Measurements from ENCODE around the gene SELP.

The SELP gene

DNA sequence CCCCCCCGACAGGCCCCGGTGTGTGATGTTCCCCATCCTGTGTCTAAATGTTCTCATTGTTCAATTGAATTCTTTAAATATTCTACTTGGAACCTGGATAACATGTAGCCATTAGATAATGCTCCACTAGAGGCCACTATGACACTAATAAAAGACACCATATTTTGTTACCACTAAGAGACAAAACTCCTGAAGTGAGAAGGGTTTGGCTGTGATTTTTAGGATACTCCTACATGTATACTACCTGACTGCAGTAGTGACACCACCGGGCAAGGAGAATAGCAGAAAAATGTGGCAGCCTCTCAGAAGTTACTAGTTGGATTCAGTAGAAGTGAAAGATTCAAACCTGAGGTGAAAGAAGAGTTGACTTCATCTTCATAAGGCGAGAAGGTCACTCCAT, 79.6 kb downstream of the SELP start:
- Histone ChIP-seq H3K27ac (no peak overlapping the region), H4K20me1 (no peaks in the 10 kb centered on the region), H3K4me1 (no peaks in the 10 kb centered on the region), H3K4me2 (no peak overlapping the region), H3K36me3 (no peaks in the 10 kb centered on the region), H3K9me3 (replicated peaks in 1 of 11) (no peaks in the 10 kb centered on the region), H3K4me3 (no peak overlapping the region), H3K27me3 (no peaks in the 10 kb centered on the region), H3K9ac (no peak overlapping the region)
- no peak for TF ChIP-seq Cebpa-rat (IDR thresholded peaks at IDR 0.05)

DNA sequence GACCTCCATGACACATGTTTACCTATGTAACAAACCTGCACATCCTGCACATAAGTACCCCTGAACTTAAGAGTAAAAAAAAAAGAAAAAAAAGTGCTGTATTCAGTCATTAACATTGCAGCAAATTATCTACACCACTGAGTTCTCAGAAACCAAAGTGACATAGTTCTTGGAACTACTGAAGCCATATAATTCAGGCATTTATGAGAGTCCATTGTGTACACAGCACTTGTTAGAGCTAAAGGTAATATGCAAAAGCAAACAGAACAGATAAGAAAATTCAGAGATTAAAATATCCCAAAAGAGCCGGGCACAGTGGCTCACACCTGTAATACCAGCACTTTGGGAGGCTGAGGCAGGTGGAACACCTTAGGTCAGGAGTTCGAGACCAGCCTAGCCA, 81.6 kb downstream of the SELP start:
- no peaks in the 10 kb centered on the region for H3K27me3 ChIP-seq
- no peak overlapping the region for H3K27ac ChIP-seq
- no peak overlapping the region for H3K4me2 ChIP-seq
- H4K20me1 ChIP-seq, result no peaks in the 10 kb centered on the region
- no peak overlapping the region for H3K4me3 ChIP-seq
- TF ChIP-seq Cebpa-rat (IDR thresholded peaks at IDR 0.05), result no peak
- H3K4me1 ChIP-seq, result no peaks in the 10 kb centered on the region
- no peaks in the 10 kb centered on the region for H3K36me3 ChIP-seq
- no peak overlapping the region for H3K9ac ChIP-seq
- H3K9me3 ChIP-seq (replicated peaks in 1 of 11), result no peaks in the 10 kb centered on the region

DNA sequence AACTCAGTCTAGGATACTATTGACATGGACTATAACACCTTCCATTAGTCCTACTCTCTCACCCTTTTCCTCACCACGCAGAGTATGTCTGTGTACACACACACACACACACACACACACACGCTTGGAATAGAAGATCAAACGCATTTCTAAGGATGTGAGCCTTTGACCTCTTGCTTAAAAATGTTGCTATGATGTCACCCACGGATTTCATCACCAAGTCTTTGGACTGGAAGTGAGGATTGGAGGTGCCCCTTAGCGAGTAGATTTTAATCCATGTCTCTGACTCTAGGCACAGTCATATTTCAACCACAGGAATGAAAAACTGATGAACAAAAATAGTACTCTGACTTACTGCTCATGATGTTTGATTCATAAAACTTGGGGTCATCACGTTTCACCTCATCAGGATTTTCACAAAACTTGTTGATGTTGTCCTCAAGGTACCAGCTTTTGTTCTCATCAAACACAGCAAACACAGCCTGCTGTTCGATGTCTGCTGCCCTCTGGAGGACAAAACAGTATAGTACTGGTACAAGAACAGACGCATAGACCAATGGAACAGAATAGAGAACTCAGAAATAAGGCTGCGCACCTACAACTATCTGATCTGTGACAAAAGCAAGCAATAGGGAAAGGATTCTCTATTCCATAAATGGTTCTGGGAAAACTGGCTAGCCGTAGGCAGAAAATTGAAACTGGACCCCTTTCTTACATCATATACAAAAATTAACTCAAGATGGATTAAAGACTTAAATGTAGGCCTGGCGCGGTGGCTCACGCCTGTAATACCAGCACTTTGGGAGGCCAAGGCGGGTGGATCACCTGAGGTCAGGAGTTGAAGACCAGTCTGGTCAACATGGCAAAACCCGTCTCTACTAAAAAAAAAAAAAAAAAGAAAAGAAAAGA, 83.6 kb downstream of the SELP start:
- Histone ChIP-seq H4K20me1 (no peaks in the 10 kb centered on the region), H3K27me3 (no peaks in the 10 kb centered on the region), H3K27ac (no peak overlapping the region), H3K4me3 (no peak overlapping the region), H3K36me3 (no peaks in the 10 kb centered on the region), H3K9ac (no peak overlapping the region), H3K9me3 (replicated peaks in 1 of 11) (no peaks in the 10 kb centered on the region), H3K4me2 (no peak overlapping the region), H3K4me1 (no peaks in the 10 kb centered on the region)
- TF ChIP-seq Cebpa-rat (IDR thresholded peaks at IDR 0.05), result no peak

DNA sequence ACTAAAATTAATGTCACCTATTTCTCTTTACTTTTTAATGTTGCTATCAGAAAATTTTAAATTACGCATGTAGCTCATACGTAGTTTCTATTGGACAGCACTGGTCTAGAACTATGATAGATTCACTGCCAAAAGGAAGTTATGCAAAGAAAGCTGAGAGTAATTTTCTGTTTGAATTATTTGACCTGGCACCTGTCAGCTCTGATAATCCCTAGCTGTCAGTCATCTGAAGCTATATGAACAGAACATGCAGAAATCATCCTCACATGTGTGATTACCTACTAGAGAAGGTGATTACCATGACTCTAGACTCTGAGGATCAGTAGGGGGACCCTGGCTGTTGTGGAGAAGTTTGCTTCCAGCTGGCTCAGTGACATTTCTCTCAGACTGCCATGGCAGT, 84.5 kb downstream of the SELP start:
- H3K27ac ChIP-seq, result no peak overlapping the region
- H3K9ac ChIP-seq, result no peak overlapping the region
- H3K36me3 ChIP-seq, result no peaks in the 10 kb centered on the region
- TF ChIP-seq Cebpa-rat (IDR thresholded peaks at IDR 0.05), result no peak
- no peaks in the 10 kb centered on the region for H4K20me1 ChIP-seq
- no peaks in the 10 kb centered on the region for H3K4me1 ChIP-seq
- no peaks in the 10 kb centered on the region for H3K9me3 ChIP-seq (replicated peaks in 1 of 11)
- no peak overlapping the region for H3K4me3 ChIP-seq
- no peaks in the 10 kb centered on the region for H3K27me3 ChIP-seq
- H3K4me2 ChIP-seq, result no peak overlapping the region

DNA sequence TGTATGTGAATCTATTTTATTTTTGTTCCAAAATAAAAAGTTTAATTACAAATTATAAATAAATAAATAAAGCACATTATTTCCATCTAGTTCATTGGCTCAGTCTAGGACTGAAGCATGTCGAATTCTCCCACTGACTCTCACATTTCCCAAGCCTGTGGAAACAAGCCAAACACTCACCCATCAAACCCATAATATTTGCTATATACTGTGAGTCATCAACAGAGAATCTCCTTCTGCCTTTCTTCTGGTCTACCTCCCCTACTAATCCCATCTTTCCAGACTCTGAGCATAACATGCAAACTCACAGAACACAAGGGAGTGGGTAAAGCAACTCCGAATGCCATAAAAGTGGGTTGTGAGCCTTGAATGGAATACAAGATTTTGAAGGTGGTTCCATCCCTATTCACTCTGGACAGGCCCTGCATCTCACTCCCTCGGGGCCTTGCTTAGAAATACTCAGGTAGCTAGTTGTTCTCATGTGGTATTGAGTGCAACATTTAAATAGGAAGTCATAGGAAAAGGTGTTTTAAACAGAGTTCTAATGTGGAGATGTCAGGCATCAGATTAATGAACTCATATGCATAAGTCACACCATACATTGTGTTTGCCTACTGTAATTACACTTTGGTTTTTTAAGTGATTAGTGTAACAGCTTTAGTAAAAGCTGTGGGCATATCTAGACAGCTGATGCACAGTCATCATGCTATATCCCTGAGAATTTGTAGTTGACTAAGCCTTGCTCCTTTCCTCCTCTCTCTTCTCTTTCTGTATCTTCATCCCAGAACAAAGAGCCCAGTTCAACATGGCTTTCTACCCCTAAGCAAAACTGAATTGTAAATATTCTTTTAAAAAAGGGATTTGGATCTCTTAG, 90.7 kb downstream of the SELP start:
- TF ChIP-seq Cebpa-rat (IDR thresholded peaks at IDR 0.05), result no peak
- H3K27ac ChIP-seq, result no peak overlapping the region
- H3K9ac ChIP-seq, result no peak overlapping the region
- H3K36me3 ChIP-seq, result no peaks in the 10 kb centered on the region
- no peaks in the 10 kb centered on the region for H4K20me1 ChIP-seq
- no peaks in the 10 kb centered on the region for H3K9me3 ChIP-seq (replicated peaks in 1 of 11)
- H3K4me3 ChIP-seq, result no peak overlapping the region
- H3K4me2 ChIP-seq, result no peak overlapping the region
- H3K27me3 ChIP-seq, result no peaks in the 10 kb centered on the region
- no peaks in the 10 kb centered on the region for H3K4me1 ChIP-seq

All from BLaER1 treated with 17β-estradiol and CSF1 and Interleukin-3, amounts not matched to agents 10 nM and 100 nM (cell line).